Measurements from ENCODE around the gene GRIK4.

The GRIK4 gene

DNA sequence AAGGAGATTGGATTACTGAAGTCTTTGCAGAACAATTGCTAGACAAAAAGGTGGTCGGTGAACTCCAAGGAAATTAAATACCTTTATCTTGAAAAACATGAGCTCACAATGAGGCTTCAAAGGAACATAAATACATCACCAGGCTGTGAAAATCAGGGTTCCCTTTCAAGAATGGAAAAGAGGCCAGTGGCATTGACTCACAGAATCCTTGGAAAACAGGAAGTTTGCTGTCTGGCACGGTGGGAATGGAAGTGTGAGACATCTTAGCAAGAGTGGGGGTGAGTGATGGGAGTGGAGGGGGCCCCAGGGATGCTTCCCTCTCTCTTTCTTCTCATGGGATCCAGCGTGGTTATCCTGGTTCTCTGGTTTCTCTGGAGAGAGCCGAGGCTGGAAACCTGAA, 463.4 kb downstream of the GRIK4 start:
- Histone ChIP-seq H4K20me1 (ENCODE audit: insufficient read depth, low read length) (no peaks in the 10 kb centered on the region), H3K9me3 (ENCODE audit: low read length) (no peaks in the 10 kb centered on the region), H3K27me3 (ENCODE audit: insufficient read depth, low read length) (no peaks in the 10 kb centered on the region), H3K9me2 (ENCODE audit: low read depth, low read length) (no peaks in the 10 kb centered on the region), H3K4me3 (ENCODE audit: low read depth, low read length, poor library complexity, severe bottlenecking) (no peak overlapping the region), H3K27ac (ENCODE audit: low read depth, low read length, poor library complexity, severe bottlenecking) (no peak overlapping the region), H3K4me2 (ENCODE audit: low read length) (no peak overlapping the region), H3K9ac (ENCODE audit: low read length) (no peak overlapping the region), H3F3A (ENCODE audit: insufficient read depth, low read length) (no peaks in the 10 kb centered on the region), H3K36me3 (ENCODE audit: insufficient read depth, low read length) (no peaks in the 10 kb centered on the region), H3K79me2 (ENCODE audit: insufficient read depth, low read length) (no peaks in the 10 kb centered on the region), H3K4me1 (ENCODE audit: insufficient read depth, low read length, severe bottlenecking) (no peaks in the 10 kb centered on the region), H2AFZ (ENCODE audit: low read length) (no peak overlapping the region)
- TF ChIP-seq EZH2 (IDR thresholded peaks at IDR 0.05; ENCODE audit: borderline replicate concordance, low read length), result no peak
- TF ChIP-seq, protein P1, sequence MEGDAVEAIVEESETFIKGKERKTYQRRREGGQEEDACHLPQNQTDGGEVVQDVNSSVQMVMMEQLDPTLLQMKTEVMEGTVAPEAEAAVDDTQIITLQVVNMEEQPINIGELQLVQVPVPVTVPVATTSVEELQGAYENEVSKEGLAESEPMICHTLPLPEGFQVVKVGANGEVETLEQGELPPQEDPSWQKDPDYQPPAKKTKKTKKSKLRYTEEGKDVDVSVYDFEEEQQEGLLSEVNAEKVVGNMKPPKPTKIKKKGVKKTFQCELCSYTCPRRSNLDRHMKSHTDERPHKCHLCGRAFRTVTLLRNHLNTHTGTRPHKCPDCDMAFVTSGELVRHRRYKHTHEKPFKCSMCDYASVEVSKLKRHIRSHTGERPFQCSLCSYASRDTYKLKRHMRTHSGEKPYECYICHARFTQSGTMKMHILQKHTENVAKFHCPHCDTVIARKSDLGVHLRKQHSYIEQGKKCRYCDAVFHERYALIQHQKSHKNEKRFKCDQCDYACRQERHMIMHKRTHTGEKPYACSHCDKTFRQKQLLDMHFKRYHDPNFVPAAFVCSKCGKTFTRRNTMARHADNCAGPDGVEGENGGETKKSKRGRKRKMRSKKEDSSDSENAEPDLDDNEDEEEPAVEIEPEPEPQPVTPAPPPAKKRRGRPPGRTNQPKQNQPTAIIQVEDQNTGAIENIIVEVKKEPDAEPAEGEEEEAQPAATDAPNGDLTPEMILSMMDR (IDR thresholded peaks at IDR 0.05; ENCODE audit: low read length), result no peak

DNA sequence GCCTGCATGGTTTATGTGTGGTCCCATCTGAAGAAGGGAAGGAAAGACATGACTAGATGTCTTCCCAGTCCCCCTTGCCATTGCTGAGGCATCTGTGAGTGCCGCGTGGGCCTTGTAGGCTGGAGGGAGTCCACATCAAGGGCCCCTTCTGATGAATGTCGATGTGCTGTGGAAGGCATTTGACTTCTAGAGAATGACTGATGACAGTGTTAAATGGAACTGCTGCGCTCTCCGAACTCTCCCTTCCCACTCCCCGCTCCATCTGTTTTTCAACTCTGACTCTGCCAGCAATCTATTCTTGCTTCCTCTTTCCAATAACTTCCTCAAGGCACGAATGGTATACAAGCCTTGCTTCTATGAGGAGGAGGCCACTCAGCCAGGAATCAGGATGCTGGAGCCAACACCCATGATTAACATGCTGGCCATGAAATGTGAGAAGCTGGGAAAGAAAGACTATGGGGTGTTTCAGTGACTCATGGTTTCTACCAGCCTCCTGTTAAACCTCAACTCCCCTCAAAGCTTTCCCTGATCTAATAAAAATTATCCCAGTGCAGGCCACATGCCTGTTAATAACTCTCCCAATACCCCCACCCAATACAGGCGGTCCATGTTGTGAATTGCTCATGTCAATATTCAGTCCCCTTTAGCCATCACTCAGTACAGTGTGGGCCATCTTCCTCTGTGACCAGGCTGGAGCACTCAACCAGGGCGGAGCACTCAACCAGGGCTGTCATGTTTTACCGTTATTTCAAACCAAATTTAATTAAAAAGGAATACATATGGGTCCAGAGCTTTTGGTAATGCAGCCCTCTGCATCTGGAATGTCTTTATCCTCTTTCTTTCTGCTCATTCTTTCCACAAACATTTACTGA, 466.0 kb downstream of the GRIK4 start:
- no peak overlapping the region for H3K4me3 ChIP-seq (ENCODE audit: low read depth, low read length, poor library complexity, severe bottlenecking)
- H3K4me2 ChIP-seq (ENCODE audit: low read length), result no peak overlapping the region
- no peaks in the 10 kb centered on the region for H3K79me2 ChIP-seq (ENCODE audit: insufficient read depth, low read length)
- H3K9me2 ChIP-seq (ENCODE audit: low read depth, low read length), result no peaks in the 10 kb centered on the region
- no peaks in the 10 kb centered on the region for H3F3A ChIP-seq (ENCODE audit: insufficient read depth, low read length)
- no peak overlapping the region for H3K9ac ChIP-seq (ENCODE audit: low read length)
- no peaks in the 10 kb centered on the region for H3K9me3 ChIP-seq (ENCODE audit: low read length)
- no peak overlapping the region for H2AFZ ChIP-seq (ENCODE audit: low read length)
- TF ChIP-seq EZH2 (IDR thresholded peaks at IDR 0.05; ENCODE audit: borderline replicate concordance, low read length), result no peak
- TF ChIP-seq, protein P1 (IDR thresholded peaks at IDR 0.05; ENCODE audit: low read length), result no peak
- H3K4me1 ChIP-seq (ENCODE audit: insufficient read depth, low read length, severe bottlenecking), result no peaks in the 10 kb centered on the region
- no peaks in the 10 kb centered on the region for H3K27me3 ChIP-seq (ENCODE audit: insufficient read depth, low read length)
- no peaks in the 10 kb centered on the region for H3K36me3 ChIP-seq (ENCODE audit: insufficient read depth, low read length)
- H4K20me1 ChIP-seq (ENCODE audit: insufficient read depth, low read length), result no peaks in the 10 kb centered on the region
- no peak overlapping the region for H3K27ac ChIP-seq (ENCODE audit: low read depth, low read length, poor library complexity, severe bottlenecking)

DNA sequence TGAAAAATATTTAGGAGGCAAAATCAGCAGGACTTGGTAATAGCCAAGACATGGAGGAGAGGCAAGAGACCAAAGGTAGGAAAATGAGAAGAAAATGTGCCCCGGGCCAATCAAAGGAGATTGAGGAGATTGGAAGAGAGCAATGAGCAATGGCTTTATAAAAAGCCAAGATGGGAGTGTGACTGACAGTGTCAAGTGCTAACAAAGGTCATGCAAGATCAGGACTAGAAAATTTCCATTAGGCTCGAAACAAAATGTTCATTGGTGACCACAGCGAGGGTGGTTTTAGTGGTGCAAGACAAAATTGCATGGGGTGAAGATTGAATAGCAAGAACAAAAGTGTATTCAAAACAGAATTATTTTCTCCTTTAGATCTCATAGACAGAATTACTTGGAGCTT, 467.2 kb downstream of the GRIK4 start:
- no peak overlapping the region for H2AFZ ChIP-seq (ENCODE audit: low read length)
- no peak for TF ChIP-seq EZH2 (IDR thresholded peaks at IDR 0.05; ENCODE audit: borderline replicate concordance, low read length)
- TF ChIP-seq, protein P1 (IDR thresholded peaks at IDR 0.05; ENCODE audit: low read length), result no peak

More for the DNA sequence above, 467.2 kb downstream of the GRIK4 start:
- Histone ChIP-seq H3K27me3 (ENCODE audit: insufficient read depth, low read length) (no peaks in the 10 kb centered on the region), H3K4me2 (ENCODE audit: low read length) (no peak overlapping the region), H3K9ac (ENCODE audit: low read length) (no peak overlapping the region), H3K4me1 (ENCODE audit: insufficient read depth, low read length, severe bottlenecking) (no peaks in the 10 kb centered on the region), H3K36me3 (ENCODE audit: insufficient read depth, low read length) (no peaks in the 10 kb centered on the region), H3K79me2 (ENCODE audit: insufficient read depth, low read length) (no peaks in the 10 kb centered on the region), H3K9me2 (ENCODE audit: low read depth, low read length) (no peaks in the 10 kb centered on the region), H3K9me3 (ENCODE audit: low read length) (no peaks in the 10 kb centered on the region), H4K20me1 (ENCODE audit: insufficient read depth, low read length) (no peaks in the 10 kb centered on the region), H3K4me3 (ENCODE audit: low read depth, low read length, poor library complexity, severe bottlenecking) (no peak overlapping the region), H3F3A (ENCODE audit: insufficient read depth, low read length) (no peaks in the 10 kb centered on the region), H3K27ac (ENCODE audit: low read depth, low read length, poor library complexity, severe bottlenecking) (no peak overlapping the region)

Data from OCI-LY1 (cell line).